CD4-positive, alpha-beta T cell (primary cell): ENCODE data around the gene ADARB2. TPM values are rescaled to one million over a fixed set of nuclear protein-coding genes. Genes with fewer than 3 reads are reported as not detected.

Experiments used
- ATAC-seq: fragments of 200-7000 bp; cut with Tn5 transposase; one replicate; pipeline ENCODE4 v1.10.0; 2022; ENCODE audit warnings: mild to moderate bottlenecking; ENCODE audit not compliant: poor library complexity
- CTCF ChIA-PET: fragments of 350-600 bp; sonication (Branson Sonifier 250); formaldehyde crosslinking; loops from one replicate; lab custom pipeline; 2021; ENCODE audit warnings: antibody characterized with exemption, inconsistent platforms; lab: Charles Lee
- POLR2A ChIA-PET: fragments of 350-600 bp; sonication (Branson Sonifier 250); formaldehyde crosslinking; loops from one replicate; lab custom pipeline; 2021; ENCODE audit warnings: antibody characterized with exemption, inconsistent platforms; lab: Charles Lee
- DNase-seq, 14 experiments: peaks; one replicate each; pipeline ENCODE4 v3.0.0-alpha.2; 2013 to 2020; ENCODE audit warnings: mixed read lengths in 2 of 14
- H3K27ac ChIP-seq, 2 donors: one replicate each; pipeline versions ENCODE4 v1.5.1 to v1.7.0; 2013; ENCODE audit warnings: low read length in 2 of 2, low read depth in 1 of 2, mild to moderate bottlenecking in 1 of 2
- H3K27me3 ChIP-seq, 2 experiments: 1 replicate in 1 of 2; 2 replicates in 1 of 2; pipeline versions ENCODE4 v1.6.1 to v1.7.0; 2013; ENCODE audit warnings: low read length in 2 of 2, control low read depth in 1 of 2, mild to moderate bottlenecking in 1 of 2, moderate library complexity in 1 of 2; ENCODE audit not compliant: insufficient read depth in 2 of 2, control insufficient read depth in 1 of 2
- H3K36me3 ChIP-seq: one replicate; pipeline ENCODE4 v1.6.1; 2013; ENCODE audit warnings: low read length, control low read depth; ENCODE audit not compliant: insufficient read depth
- H3K4me1 ChIP-seq: one replicate; pipeline ENCODE4 v1.6.1; 2013; ENCODE audit warnings: low read length, control low read depth; ENCODE audit not compliant: insufficient read depth
- H3K4me3 ChIP-seq: one replicate; pipeline ENCODE4 v1.5.1; 2013; ENCODE audit warnings: mild to moderate bottlenecking, low read length, moderate library complexity
- H3K9me3 ChIP-seq, 2 experiments: 1 replicate in 1 of 2; 2 replicates in 1 of 2; pipeline versions ENCODE4 v1.6.1 to v1.7.0; 2013; ENCODE audit warnings: low read length in 2 of 2, mild to moderate bottlenecking in 2 of 2, control low read depth in 1 of 2, moderate library complexity in 1 of 2; ENCODE audit not compliant: control insufficient read depth in 1 of 2, insufficient read depth in 1 of 2
- H3K27ac Mint-ChIP-seq: one replicate; pipeline ENCODE4 v1.8.0; 2020; ENCODE audit warnings: mixed read lengths
- H3K27me3 Mint-ChIP-seq: one replicate; pipeline ENCODE4 v1.8.0; 2021; ENCODE audit warnings: mixed read lengths
- H3K36me3 Mint-ChIP-seq: one replicate; pipeline ENCODE4 v1.8.0; 2021; ENCODE audit warnings: low read depth, mixed read lengths
- H3K4me1 Mint-ChIP-seq: one replicate; pipeline ENCODE4 v1.8.0; 2021; ENCODE audit warnings: low read depth, mixed read lengths
- H3K4me3 Mint-ChIP-seq: one replicate; pipeline ENCODE4 v1.8.0; 2020; ENCODE audit warnings: mild to moderate bottlenecking, mixed read lengths
- H3K9me3 Mint-ChIP-seq: one replicate; pipeline ENCODE4 v1.8.0; 2020; ENCODE audit warnings: mixed read lengths
- intact Hi-C, 2 experiments: fragments of 100-400 bp; cut with DNase I in 1 of 2; cut with micrococcal nuclease in 1 of 2; formaldehyde crosslinking; loops; one replicate each; pipeline versions ENCODE4 v1.15.1 to v1.9.0; 2023 to 2025; cut with DNase I, micrococcal nuclease
- total RNA-seq, 174 experiments: library from RNA in 2 of 174; stranded (reverse) in 2 of 174; gene quantifications; one replicate each; pipeline ENCODE4 v1.2.3 and lab custom pipeline; 2021 to 2026
- TF ChIP-seq, protein P1 (sequence below): fragments of 200-600 bp; IDR thresholded peaks from one replicate; pipeline ENCODE4 v1.8.0; 2022; ENCODE audit warnings: antibody characterized with exemption, mild to moderate bottlenecking

The ADARB2 gene
- total RNA-seq, 2 experiments from 2014 or later, result 0.14 TPM; not detected in 1

DNA sequence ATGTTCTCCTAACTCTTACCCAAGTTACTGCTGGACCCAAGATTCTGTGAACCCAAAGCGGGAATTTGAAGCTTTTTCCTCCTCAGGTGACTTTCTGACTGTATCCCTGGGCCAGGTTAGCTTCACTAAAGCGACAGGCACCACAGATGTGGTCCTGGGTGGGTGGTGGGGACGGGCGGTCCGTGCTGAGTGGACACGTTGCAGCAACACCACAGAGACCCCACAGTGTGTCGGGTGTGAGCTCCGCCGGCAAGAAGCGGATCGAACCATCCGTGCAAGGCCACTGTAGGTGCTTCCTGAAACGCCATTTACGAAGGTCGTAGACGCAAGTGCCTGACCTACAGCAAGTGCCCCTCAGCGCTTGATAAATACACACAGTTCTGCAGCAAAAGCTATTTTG, 325.9 kb downstream of the ADARB2 start:
- peaks cover 0 to 6% of the 10 kb centered on the region in 2 experiments for H3K27me3 ChIP-seq
- Mint-ChIP-seq H3K27me3 (peaks cover 34% of the 10 kb centered on the region), H3K27ac (no peak overlapping the region), H3K4me1 (no peaks in the 10 kb centered on the region), H3K36me3 (no peaks in the 10 kb centered on the region), H3K9me3 (no peaks in the 10 kb centered on the region), H3K4me3 (no peak overlapping the region)
- no peak overlapping the region for H3K4me3 ChIP-seq
- DNase-seq (no peak), ATAC-seq (no peak)
- H3K27ac ChIP-seq, result no peak overlapping the region
- TF ChIP-seq, protein P1, sequence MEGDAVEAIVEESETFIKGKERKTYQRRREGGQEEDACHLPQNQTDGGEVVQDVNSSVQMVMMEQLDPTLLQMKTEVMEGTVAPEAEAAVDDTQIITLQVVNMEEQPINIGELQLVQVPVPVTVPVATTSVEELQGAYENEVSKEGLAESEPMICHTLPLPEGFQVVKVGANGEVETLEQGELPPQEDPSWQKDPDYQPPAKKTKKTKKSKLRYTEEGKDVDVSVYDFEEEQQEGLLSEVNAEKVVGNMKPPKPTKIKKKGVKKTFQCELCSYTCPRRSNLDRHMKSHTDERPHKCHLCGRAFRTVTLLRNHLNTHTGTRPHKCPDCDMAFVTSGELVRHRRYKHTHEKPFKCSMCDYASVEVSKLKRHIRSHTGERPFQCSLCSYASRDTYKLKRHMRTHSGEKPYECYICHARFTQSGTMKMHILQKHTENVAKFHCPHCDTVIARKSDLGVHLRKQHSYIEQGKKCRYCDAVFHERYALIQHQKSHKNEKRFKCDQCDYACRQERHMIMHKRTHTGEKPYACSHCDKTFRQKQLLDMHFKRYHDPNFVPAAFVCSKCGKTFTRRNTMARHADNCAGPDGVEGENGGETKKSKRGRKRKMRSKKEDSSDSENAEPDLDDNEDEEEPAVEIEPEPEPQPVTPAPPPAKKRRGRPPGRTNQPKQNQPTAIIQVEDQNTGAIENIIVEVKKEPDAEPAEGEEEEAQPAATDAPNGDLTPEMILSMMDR, result no peak
- peaks cover 0 to 13% of the 10 kb centered on the region in 2 experiments for H3K9me3 ChIP-seq
- H3K36me3 ChIP-seq, result no peaks in the 10 kb centered on the region
- POLR2A ChIA-PET, result no interaction called here
- no peaks in the 10 kb centered on the region for H3K4me1 ChIP-seq
- intact Hi-C loops, result no loop called here
- CTCF ChIA-PET, result no interaction called here

DNA sequence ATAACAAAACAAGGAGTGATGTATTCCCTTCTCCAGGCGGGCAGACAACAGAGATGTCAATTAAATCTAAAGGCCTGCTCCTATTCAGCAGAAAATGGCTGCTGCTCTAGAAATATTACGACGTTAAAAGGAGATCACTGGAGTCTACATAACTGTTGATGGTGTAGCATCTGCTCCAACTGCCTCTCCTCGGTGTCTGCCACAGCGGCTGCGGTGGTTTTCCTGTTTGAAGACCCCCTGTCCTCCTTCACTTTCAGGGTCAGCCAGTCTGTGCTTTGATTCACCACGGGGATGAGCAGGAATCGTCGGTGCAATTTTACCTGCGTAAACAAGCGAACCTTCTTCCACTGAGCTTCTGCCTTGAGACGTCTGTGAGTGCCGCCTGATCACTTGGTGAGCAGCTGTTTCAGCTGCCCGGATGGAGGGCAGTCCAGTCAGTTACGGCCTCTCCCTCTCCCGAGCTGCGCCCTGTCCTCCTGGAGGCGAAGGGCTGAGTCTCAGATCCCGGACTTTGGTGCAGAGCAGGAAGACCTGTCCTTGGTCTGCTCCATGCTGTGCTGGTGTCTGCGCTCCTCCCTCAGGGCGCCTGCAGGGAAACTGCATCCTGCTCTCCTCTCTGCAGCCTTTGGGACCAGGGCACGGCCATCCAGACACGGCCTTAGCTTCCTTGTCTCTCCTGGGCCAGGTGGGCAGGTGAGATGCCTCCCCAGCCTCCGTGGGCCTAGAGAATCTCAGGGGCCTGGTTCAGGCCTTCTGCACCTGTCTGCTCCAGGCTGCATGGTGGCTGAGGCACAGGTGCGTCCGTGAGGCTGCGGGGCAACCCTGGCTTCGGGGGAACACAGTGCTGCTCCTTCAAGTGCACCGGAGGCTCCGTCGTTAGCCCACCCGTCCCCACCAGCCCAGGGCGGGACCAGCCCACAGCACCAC, 326.6 kb downstream of the ADARB2 start:
- H3K27ac Mint-ChIP-seq, result no peak overlapping the region
- no peaks in the 10 kb centered on the region for H3K36me3 Mint-ChIP-seq
- intact Hi-C loops, result no loop called here
- peaks cover 36% of the 10 kb centered on the region for H3K27me3 Mint-ChIP-seq
- no peak overlapping the region for H3K27ac ChIP-seq
- H3K27me3 ChIP-seq, result peaks cover 0 to 6% of the 10 kb centered on the region in 2 experiments
- no peaks in the 10 kb centered on the region for H3K4me1 Mint-ChIP-seq
- peaks cover 0 to 9% of the 10 kb centered on the region in 2 experiments for H3K9me3 ChIP-seq
- no peak for ATAC-seq
- TF ChIP-seq, protein P1, result no peak
- H3K36me3 ChIP-seq, result no peaks in the 10 kb centered on the region
- no peaks in the 10 kb centered on the region for H3K9me3 Mint-ChIP-seq
- H3K4me3 ChIP-seq, result no peak overlapping the region
- DNase-seq, result no peak
- no peak overlapping the region for H3K4me3 Mint-ChIP-seq
- H3K4me1 ChIP-seq, result no peaks in the 10 kb centered on the region
- ChIA-PET POLR2A (no interaction called here), CTCF (no interaction called here)

DNA sequence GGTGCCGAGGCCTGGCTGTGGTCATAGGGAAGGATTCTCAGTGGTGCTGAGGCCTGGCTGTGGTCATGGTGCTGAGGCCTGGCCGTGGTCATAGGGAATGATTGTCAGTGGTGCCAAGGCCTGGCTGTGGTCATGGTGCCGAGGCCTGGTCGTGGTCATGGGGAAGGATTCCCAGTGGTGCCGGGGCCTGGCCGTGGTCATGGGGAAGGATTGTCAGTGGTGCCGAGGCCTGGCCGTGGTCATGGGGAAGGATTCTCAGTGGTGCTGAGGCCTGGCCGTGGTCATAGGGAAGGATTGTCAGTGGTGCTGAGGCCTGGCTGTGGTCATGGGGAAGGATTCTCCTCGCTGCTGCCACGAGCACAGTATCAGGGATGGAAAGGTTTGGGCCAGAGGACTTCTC, 327.3 kb downstream of the ADARB2 start:
- intact Hi-C loops, result no loop called here
- Mint-ChIP-seq H3K4me1 (no peaks in the 10 kb centered on the region), H3K27ac (no peak overlapping the region), H3K4me3 (no peak overlapping the region), H3K9me3 (no peaks in the 10 kb centered on the region), H3K36me3 (no peaks in the 10 kb centered on the region), H3K27me3 (peaks cover 34% of the 10 kb centered on the region)
- H3K27ac ChIP-seq, result no peak overlapping the region
- DNase-seq (no peak), ATAC-seq (no peak)
- ChIA-PET POLR2A (no interaction called here), CTCF (no interaction called here)
- no peaks in the 10 kb centered on the region for H3K36me3 ChIP-seq
- peaks cover 0 to 8% of the 10 kb centered on the region in 2 experiments for H3K9me3 ChIP-seq
- no peak overlapping the region for H3K4me3 ChIP-seq
- no peaks in the 10 kb centered on the region for H3K4me1 ChIP-seq
- TF ChIP-seq, protein P1, result no peak
- H3K27me3 ChIP-seq, result peaks cover 0 to 6% of the 10 kb centered on the region in 2 experiments
